Measurements from ENCODE around the gene PLEKHN1.

The PLEKHN1 gene

DNA sequence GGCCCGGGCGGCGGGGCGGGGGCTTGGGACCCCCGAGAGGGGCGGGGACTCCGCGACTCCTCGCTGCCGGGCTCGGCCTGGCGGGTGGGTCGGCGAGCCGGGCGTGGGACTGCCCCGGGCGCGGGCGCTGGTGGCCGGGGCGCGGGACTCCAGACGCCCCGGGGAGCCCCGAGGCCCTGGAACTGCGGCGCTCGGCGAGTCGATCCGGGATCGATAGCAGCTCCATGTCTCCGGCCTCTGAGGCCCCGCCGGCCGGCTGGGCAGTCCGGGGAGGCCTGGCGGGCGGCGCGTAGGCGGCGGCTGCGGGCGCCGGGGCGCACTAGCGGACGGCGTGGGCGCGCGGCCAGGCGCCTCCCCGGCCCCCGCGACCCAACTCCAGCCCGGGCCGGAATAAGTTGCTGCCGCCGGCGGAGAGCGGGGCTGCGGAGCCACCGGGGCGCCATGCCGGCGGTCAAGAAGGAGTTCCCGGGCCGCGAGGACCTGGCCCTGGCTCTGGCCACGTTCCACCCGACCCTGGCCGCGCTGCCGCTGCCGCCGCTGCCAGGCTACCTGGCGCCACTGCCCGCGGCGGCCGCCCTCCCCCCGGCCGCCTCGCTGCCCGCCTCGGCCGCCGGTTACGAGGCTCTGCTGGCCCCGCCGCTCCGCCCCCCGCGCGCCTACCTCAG lies 42.2 kb upstream of the PLEKHN1 start:
- H3K4me1 ChIP-seq (ENCODE audit: control insufficient read depth, insufficient read depth, low read length) = peaks cover 10% of the 10 kb centered on the region
- ChIA-PET POLR2A (interaction anchor here (1.0 to 3.7 kb wide), 5 partner anchors 13 to 32 kb away, joined by 3 to 39 read pairs (median 6); no protein-coding TSS in a partner anchor), CTCF (interaction anchor here (1.4 to 1.7 kb wide), 2 partner anchors 14 to 18 kb away, joined by 4 to 5 read pairs; no protein-coding TSS in a partner anchor)
- no peaks in the 10 kb centered on the region for H3K9me3 ChIP-seq (ENCODE audit: control insufficient read depth, insufficient read depth, low read depth, low read length)
- H3K36me3 ChIP-seq (ENCODE audit: control insufficient read depth in 2 of 2, insufficient read depth in 1 of 2, low read length in 2 of 2) = peaks cover 0 to 55% of the 10 kb centered on the region in 2 experiments; a peak in 1 of 3 replicates
- peak overlapping the region; percentile 99 for H3K27ac ChIP-seq (ENCODE audit: extremely low read depth, low read depth, low read length)
- TF ChIP-seq ZFP37 (tag by site-specific recombination; IDR thresholded peaks at IDR 0.05) (no peak), ZNF10 (tag by site-specific recombination; IDR thresholded peaks at IDR 0.05) (no peak), ZNF292 (tag by site-specific recombination; IDR thresholded peaks at IDR 0.05; ENCODE audit: borderline replicate concordance, low read depth) (no peak)
- TF ChIP-seq, protein P1, sequence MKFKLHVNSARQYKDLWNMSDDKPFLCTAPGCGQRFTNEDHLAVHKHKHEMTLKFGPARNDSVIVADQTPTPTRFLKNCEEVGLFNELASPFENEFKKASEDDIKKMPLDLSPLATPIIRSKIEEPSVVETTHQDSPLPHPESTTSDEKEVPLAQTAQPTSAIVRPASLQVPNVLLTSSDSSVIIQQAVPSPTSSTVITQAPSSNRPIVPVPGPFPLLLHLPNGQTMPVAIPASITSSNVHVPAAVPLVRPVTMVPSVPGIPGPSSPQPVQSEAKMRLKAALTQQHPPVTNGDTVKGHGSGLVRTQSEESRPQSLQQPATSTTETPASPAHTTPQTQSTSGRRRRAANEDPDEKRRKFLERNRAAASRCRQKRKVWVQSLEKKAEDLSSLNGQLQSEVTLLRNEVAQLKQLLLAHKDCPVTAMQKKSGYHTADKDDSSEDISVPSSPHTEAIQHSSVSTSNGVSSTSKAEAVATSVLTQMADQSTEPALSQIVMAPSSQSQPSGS (tag by site-specific recombination; IDR thresholded peaks at IDR 0.05; ENCODE audit: low read depth) = no peak
- H3K4me3 ChIP-seq (ENCODE audit: low read depth, low read length) = peak overlapping the region; percentile 57

DNA sequence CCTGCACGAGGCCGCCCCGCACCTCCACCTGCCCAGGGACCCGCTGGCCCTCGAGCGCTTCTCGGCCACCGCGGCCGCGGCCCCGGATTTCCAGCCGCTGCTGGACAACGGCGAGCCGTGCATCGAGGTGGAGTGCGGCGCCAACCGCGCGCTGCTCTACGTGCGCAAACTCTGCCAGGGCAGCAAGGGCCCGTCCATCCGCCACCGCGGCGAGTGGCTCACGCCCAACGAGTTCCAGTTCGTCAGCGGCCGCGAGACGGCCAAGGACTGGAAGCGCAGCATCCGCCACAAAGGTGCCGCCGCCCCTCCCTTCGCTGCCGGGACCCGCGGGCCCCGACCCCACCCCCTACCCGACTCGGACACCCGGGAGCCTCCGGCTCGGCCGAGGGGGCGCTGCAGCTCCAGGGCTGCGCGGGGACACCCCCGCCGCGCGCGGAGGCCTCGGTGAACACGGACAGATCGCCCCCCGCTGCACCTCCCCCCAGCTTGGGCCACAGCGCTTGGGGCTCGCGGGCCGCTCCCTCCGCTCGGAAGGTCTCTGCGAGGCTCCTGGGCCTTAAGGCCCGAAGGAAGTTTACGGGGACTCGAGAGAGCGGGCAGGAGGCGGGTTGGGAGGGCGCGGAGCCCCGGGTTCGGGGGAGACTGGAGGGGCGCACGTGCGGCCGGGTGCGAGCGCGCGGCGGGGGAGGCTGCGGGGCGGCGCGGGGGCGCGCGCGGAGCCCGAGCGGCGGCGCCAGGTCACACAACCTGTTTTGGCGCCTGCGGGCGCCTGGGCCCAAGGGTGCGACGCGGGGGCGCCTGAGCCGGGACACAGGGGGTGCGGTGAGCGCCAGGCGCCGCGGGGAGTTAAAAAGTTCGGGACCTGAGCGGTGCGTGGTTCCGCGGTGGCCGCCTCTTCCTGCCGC lies 41.4 kb upstream of the PLEKHN1 start:
- peak overlapping the region; percentile 57 for H3K4me3 ChIP-seq (ENCODE audit: low read depth, low read length)
- POLR2A ChIA-PET = interaction anchor here (1.0 to 3.7 kb wide), 3 partner anchors 13 to 31 kb away, joined by 3 to 39 read pairs (median 9); no protein-coding TSS in a partner anchor
- peaks cover 10% of the 10 kb centered on the region for H3K4me1 ChIP-seq (ENCODE audit: control insufficient read depth, insufficient read depth, low read length)
- H3K9me3 ChIP-seq (ENCODE audit: control insufficient read depth, insufficient read depth, low read depth, low read length) = no peaks in the 10 kb centered on the region
- CTCF ChIA-PET = no interaction called here
- H3K27ac ChIP-seq (ENCODE audit: extremely low read depth, low read depth, low read length) = peak overlapping the region; percentile 99
- H3K36me3 ChIP-seq (ENCODE audit: control insufficient read depth in 2 of 2, insufficient read depth in 1 of 2, low read length in 2 of 2) = peaks cover 0 to 63% of the 10 kb centered on the region in 2 experiments; a peak in 1 of 3 replicates
- TF ChIP-seq ZNF670 (tag by site-specific recombination; IDR thresholded peaks at IDR 0.05; ENCODE audit: low read depth) = no peak
- TF ChIP-seq ZNF561 (tag by site-specific recombination; IDR thresholded peaks at IDR 0.05; ENCODE audit: borderline replicate concordance) = no peak
- TF ChIP-seq ZNF600 (tag by site-specific recombination; IDR thresholded peaks at IDR 0.05) = peak; percentile 87
- TF ChIP-seq SP2 (tag by site-specific recombination; IDR thresholded peaks at IDR 0.05) = peak; percentile 69
- TF ChIP-seq, protein P2, sequence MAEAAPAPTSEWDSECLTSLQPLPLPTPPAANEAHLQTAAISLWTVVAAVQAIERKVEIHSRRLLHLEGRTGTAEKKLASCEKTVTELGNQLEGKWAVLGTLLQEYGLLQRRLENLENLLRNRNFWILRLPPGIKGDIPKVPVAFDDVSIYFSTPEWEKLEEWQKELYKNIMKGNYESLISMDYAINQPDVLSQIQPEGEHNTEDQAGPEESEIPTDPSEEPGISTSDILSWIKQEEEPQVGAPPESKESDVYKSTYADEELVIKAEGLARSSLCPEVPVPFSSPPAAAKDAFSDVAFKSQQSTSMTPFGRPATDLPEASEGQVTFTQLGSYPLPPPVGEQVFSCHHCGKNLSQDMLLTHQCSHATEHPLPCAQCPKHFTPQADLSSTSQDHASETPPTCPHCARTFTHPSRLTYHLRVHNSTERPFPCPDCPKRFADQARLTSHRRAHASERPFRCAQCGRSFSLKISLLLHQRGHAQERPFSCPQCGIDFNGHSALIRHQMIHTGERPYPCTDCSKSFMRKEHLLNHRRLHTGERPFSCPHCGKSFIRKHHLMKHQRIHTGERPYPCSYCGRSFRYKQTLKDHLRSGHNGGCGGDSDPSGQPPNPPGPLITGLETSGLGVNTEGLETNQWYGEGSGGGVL (tag by site-specific recombination; IDR thresholded peaks at IDR 0.05) = peak; percentile 65
- TF ChIP-seq TCF7L2 (IDR thresholded peaks at IDR 0.05; ENCODE audit: borderline replicate concordance, low read depth, low read length) = no peak
- TF ChIP-seq ZNF837 (tag by site-specific recombination; IDR thresholded peaks at IDR 0.05) = no peak
- peak; percentile 45; the same call in 1 of the 2 replicates for TF ChIP-seq ZNF501 (tag by site-specific recombination; IDR thresholded peaks at IDR 0.05)
- TF ChIP-seq ZNF404 (tag by site-specific recombination; IDR thresholded peaks at IDR 0.05) = no peak
- peak; percentile 89; the same call in 1 of the 2 replicates for TF ChIP-seq KLF8 (tag by site-specific recombination; IDR thresholded peaks at IDR 0.05)
- no peak for TF ChIP-seq GLI4 (tag by site-specific recombination; IDR thresholded peaks at IDR 0.05)
- peak; percentile 60; the same call in 1 of the 2 replicates for TF ChIP-seq ZXDB (tag by site-specific recombination; IDR thresholded peaks at IDR 0.05)
- TF ChIP-seq KLF9 (tag by site-specific recombination; IDR thresholded peaks at IDR 0.05; ENCODE audit: low read depth) = peak; percentile 86
- TF ChIP-seq ZNF629 (tag by site-specific recombination; IDR thresholded peaks at IDR 0.05) = peak; percentile 22; the same call in 1 of the 2 replicates
- 0 out of 2 replicates have a peak, but pooled peaks have one; percentile 18 for TF ChIP-seq ZNF121 (tag by site-specific recombination; IDR thresholded peaks at IDR 0.05)
- no peak for TF ChIP-seq ZNF571 (tag by site-specific recombination; IDR thresholded peaks at IDR 0.05)
- TF ChIP-seq ZSCAN23 (tag by site-specific recombination; IDR thresholded peaks at IDR 0.05) = no peak
- TF ChIP-seq ZNF521 (tag by site-specific recombination; IDR thresholded peaks at IDR 0.05) = no peak
- TF ChIP-seq ZNF10 (tag by site-specific recombination; IDR thresholded peaks at IDR 0.05) = 0 out of 2 replicates have a peak, but pooled peaks have one; percentile 15
- no peak for TF ChIP-seq YY1 (tag by site-specific recombination; IDR thresholded peaks at IDR 0.05)
- TF ChIP-seq ZNF292 (tag by site-specific recombination; IDR thresholded peaks at IDR 0.05; ENCODE audit: borderline replicate concordance, low read depth) = no peak
- TF ChIP-seq, protein P3, sequence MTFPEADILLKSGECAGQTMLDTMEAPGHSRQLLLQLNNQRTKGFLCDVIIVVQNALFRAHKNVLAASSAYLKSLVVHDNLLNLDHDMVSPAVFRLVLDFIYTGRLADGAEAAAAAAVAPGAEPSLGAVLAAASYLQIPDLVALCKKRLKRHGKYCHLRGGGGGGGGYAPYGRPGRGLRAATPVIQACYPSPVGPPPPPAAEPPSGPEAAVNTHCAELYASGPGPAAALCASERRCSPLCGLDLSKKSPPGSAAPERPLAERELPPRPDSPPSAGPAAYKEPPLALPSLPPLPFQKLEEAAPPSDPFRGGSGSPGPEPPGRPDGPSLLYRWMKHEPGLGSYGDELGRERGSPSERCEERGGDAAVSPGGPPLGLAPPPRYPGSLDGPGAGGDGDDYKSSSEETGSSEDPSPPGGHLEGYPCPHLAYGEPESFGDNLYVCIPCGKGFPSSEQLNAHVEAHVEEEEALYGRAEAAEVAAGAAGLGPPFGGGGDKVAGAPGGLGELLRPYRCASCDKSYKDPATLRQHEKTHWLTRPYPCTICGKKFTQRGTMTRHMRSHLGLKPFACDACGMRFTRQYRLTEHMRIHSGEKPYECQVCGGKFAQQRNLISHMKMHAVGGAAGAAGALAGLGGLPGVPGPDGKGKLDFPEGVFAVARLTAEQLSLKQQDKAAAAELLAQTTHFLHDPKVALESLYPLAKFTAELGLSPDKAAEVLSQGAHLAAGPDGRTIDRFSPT (tag by site-specific recombination; IDR thresholded peaks at IDR 0.05) = 0 out of 2 replicates have a peak, but pooled peaks have one; percentile 15
- no peak for TF ChIP-seq ZNF211 (tag by site-specific recombination; IDR thresholded peaks at IDR 0.05; ENCODE audit: low read depth)
- TF ChIP-seq, protein P4, sequence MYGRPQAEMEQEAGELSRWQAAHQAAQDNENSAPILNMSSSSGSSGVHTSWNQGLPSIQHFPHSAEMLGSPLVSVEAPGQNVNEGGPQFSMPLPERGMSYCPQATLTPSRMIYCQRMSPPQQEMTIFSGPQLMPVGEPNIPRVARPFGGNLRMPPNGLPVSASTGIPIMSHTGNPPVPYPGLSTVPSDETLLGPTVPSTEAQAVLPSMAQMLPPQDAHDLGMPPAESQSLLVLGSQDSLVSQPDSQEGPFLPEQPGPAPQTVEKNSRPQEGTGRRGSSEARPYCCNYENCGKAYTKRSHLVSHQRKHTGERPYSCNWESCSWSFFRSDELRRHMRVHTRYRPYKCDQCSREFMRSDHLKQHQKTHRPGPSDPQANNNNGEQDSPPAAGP (tag by site-specific recombination; IDR thresholded peaks at IDR 0.05) = peak; percentile 72; the same call in 1 of the 2 replicates

Data from HEK293 (cell line).